ENCODE measurements around the gene MBNL1. TPM values are rescaled to one million over a fixed set of nuclear protein-coding genes. Genes with fewer than 3 reads are reported as not detected.

Gene MBNL1
- total and polyA plus RNA-seq, 2 donors (not counting 3 experiments of a cell fraction or from before 2014, with no cell fraction given), result 179 to 362 TPM

GRCh38 chr3:152276681-152277080 lies 8.0 kb downstream of the MBNL1 start:
- peaks cover 35% of the 10 kb centered on the region for H4K20me1 ChIP-seq (replicated peaks; ENCODE audit: control insufficient read depth, extremely low read depth, insufficient read depth, low read length)
- POLR2A ChIA-PET, result no interaction called here

More at GRCh38 chr3:152276681-152277080, 8.0 kb downstream of the MBNL1 start:
- H3K4me2 ChIP-seq (ENCODE audit: insufficient read depth, low read length), result no peak overlapping the region
- H3K4me3 ChIP-seq (replicated peaks in 1 of 3; ENCODE audit: insufficient read depth in 1 of 3, low read depth in 1 of 3, low read length in 3 of 3), result no peak overlapping the region
- no peaks in the 10 kb centered on the region for H3K36me3 ChIP-seq (ENCODE audit: control insufficient read depth in 2 of 2, extremely low read depth in 1 of 2, insufficient read depth in 2 of 2, low read length in 2 of 2)
- CTCF ChIA-PET, result no interaction called here
- peaks cover 100% of the 10 kb centered on the region for H3K79me2 ChIP-seq (ENCODE audit: control insufficient read depth, insufficient read depth, low read length)
- DNase-seq (ENCODE audit: low read depth, low spot score) (no peak), FAIRE-seq (no peak)
- no TSS peak for BruUV-seq (replicated peaks)
- TF ChIP-seq POLR2AphosphoS5 (IDR thresholded peaks at IDR 0.05; ENCODE audit: insufficient read depth, low read depth, low read length) (no peak), MYC (IDR thresholded peaks at IDR 0.05; ENCODE audit: low read depth, low read length) (no peak), JUN (IDR thresholded peaks at IDR 0.05; ENCODE audit: borderline replicate concordance, insufficient read depth, insufficient read length, low read depth) (no peak), POLR2A (IDR thresholded peaks at IDR 0.05; ENCODE audit: low read depth, low read length) (no peak), EZH2 (IDR thresholded peaks at IDR 0.05; ENCODE audit: borderline replicate concordance, low read depth, low read length, severe bottlenecking) (no peak), CTCF (IDR thresholded peaks at IDR 0.05; ENCODE audit: extremely low read depth in 1 of 2, insufficient read depth in 1 of 2, low read depth in 1 of 2, low read length in 2 of 2) (no peak), GATA2 (IDR thresholded peaks at IDR 0.05; ENCODE audit: insufficient read depth, insufficient read length, low read depth, low read length) (no peak), FOS (IDR thresholded peaks at IDR 0.05; ENCODE audit: borderline replicate concordance, insufficient read depth, low read length) (no peak)
- TF ChIP-seq, protein P1, sequence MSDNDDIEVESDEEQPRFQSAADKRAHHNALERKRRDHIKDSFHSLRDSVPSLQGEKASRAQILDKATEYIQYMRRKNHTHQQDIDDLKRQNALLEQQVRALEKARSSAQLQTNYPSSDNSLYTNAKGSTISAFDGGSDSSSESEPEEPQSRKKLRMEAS (IDR thresholded peaks at IDR 0.05; ENCODE audit: insufficient read depth, insufficient read length), result no peak
- no peaks in the 10 kb centered on the region for H3K27me3 ChIP-seq (ENCODE audit: control insufficient read depth in 2 of 2, insufficient read depth in 2 of 2, low read length in 2 of 2)
- H3K27ac ChIP-seq (ENCODE audit: insufficient read depth, low read depth, low read length), result no peak overlapping the region
- peaks cover 81% of the 10 kb centered on the region for H3K4me1 ChIP-seq (ENCODE audit: control insufficient read depth, extremely low read depth, insufficient read depth, low read length)
- H2AFZ ChIP-seq (ENCODE audit: low read depth, low read length), result no peak overlapping the region
- H3K9me3 ChIP-seq (replicated peaks; ENCODE audit: control insufficient read depth, insufficient read depth, low read length), result no peaks in the 10 kb centered on the region
- no peaks in the 10 kb centered on the region for H3K9me1 ChIP-seq (replicated peaks; ENCODE audit: control insufficient read depth, extremely low read depth, insufficient read depth, low read length)
- dilution Hi-C loops (cut with MboI; ENCODE audit: extremely low pct_ligation_motif_present, low sequenced_read_pairs) (no loop called here), intact Hi-C loops (cut with micrococcal nuclease) (no loop called here)
- H3K9ac ChIP-seq (replicated peaks; ENCODE audit: extremely low read depth, insufficient read depth, low read length), result no peak overlapping the region
